Ovary (tissue), 3 donors: ENCODE data around the gene PTGES2.
"Not testable (repeated sequence)": the region's sequence is repeated elsewhere in the genome, so short reads cannot be mapped to it uniquely, and the experiment has no call there.

Source experiments
- EP300 ChIP-seq: sonication (generic); formaldehyde crosslinking; IDR thresholded peaks from one replicate; pipeline ENCODE4 v1.6.1; 2017; ENCODE audit warnings: antibody characterized with exemption
- POLR2A ChIP-seq: fragments of 450-650 bp; IDR thresholded peaks from one replicate; pipeline ENCODE4 v1.6.1; 2017; ENCODE audit warnings: antibody characterized with exemption, mild to moderate bottlenecking, moderate library complexity
- TF ChIP-seq, protein P1 (sequence below), 3 donors: fragments of 450-650 bp in 2 of 3; fragments of 200-600 bp in 1 of 3; IDR thresholded peaks; one replicate each; pipeline versions ENCODE4 v1.5.1 to v1.8.0; 2016 to 2022; ENCODE audit warnings: antibody characterized with exemption in 3 of 3, mild to moderate bottlenecking in 1 of 3
- donor health status: DM: no; HTN: no; CAD: no.

DNA sequence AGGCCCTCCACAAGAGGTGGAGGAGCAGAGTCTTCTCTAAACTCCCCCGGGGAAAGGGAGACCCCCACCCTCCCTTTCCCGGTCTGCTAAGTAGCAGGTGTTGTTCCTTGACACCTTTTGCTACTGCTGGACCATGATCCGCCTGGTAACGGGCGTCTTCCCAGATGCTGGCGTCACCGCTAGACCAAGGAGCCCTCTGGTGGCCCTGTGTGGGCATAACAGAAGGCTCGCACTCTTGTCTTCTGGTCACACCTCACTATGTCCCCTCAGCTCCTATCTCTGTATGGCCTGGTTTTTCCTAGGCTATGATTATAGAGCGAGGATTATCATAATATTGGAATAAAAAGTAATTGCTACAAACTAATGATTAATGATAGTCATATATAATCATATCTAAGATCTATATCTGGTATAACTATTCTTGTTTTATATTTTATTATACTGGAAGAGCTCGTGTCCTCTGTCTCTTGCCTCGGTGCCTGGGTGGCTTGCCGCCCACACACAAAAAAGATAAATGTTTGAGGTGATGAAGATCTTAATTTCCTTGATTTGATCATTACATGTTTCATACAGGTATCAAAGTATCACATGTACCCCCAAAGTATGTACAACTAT is 2.6 kb upstream of the PTGES2 start:
- not testable (repeated sequence) for TF ChIP-seq EP300, POLR2A
- TF ChIP-seq, protein P1, sequence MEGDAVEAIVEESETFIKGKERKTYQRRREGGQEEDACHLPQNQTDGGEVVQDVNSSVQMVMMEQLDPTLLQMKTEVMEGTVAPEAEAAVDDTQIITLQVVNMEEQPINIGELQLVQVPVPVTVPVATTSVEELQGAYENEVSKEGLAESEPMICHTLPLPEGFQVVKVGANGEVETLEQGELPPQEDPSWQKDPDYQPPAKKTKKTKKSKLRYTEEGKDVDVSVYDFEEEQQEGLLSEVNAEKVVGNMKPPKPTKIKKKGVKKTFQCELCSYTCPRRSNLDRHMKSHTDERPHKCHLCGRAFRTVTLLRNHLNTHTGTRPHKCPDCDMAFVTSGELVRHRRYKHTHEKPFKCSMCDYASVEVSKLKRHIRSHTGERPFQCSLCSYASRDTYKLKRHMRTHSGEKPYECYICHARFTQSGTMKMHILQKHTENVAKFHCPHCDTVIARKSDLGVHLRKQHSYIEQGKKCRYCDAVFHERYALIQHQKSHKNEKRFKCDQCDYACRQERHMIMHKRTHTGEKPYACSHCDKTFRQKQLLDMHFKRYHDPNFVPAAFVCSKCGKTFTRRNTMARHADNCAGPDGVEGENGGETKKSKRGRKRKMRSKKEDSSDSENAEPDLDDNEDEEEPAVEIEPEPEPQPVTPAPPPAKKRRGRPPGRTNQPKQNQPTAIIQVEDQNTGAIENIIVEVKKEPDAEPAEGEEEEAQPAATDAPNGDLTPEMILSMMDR (IDR thresholded peaks at IDR 0.05): not testable (repeated sequence)
